ENCODE results near the gene NKD1. TPM values are rescaled to one million over a fixed set of nuclear protein-coding genes. Genes with fewer than 3 reads are reported as not detected.
A peak's percentile ranks its signal among the peaks of the same experiment; 100 is the strongest.

The NKD1 gene
- total and polyA plus RNA-seq, 3 experiments from 2014 or later: 0.45 to 1.5 (median 1.2) TPM

DNA sequence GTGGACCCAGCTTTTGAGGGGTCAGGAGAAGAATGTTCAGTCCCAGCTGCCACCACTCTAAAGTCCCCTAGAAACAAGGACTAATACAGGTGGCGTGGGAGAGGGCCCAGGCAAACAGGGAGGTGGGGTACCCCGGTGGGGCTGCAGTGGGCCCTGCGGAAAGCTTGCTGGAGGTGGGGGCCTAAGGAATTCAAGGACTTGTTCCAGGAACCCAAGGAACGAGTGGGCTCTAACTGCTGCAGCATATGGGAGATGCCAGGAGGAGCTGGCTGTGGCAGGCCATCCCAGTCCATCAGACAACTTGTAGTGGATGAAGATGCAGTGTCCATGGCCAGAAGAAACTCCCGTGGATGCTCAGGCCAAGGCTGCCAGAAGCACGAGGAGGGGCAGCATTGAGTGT is 122.3 kb downstream of the NKD1 start:
- H3K27ac ChIP-seq (ENCODE audit: low read depth, low read length): no peak overlapping the region
- Mint-ChIP-seq H3K4me3 (no peak overlapping the region), H3K36me3 (peaks cover 34 to 70% (median 38%) of the 10 kb centered on the region in 3 donors), H3K9me3 (peaks cover 7 to 28% (median 20%) of the 10 kb centered on the region in 5 donors), H3K27ac (peak overlapping the region in 5 of 8 donors; percentile 3 to 92 (median 64)), H3K4me1 (peaks cover 26 to 35% (median 33%) of the 10 kb centered on the region in 3 donors), H3K27me3 (no peaks in the 10 kb centered on the region)
- peaks cover 21% of the 10 kb centered on the region for H3K4me1 ChIP-seq (ENCODE audit: insufficient read depth, low read length)
- no peak overlapping the region for H3K4me3 ChIP-seq (ENCODE audit: low read length)
- ChIA-PET CTCF (interaction anchor here (0.5 to 6.1 kb wide), 7 partner anchors 10 to 135 kb away, joined by 3 to 79 read pairs (median 11); partner anchors contain the start of genes CYLD and SNX20), POLR2A (no interaction called here)
- H3K36me3 ChIP-seq (ENCODE audit: insufficient read depth, low read length): peaks cover 37% of the 10 kb centered on the region
- H3K27me3 ChIP-seq (ENCODE audit: insufficient read depth, low read length, poor library complexity, severe bottlenecking): no peaks in the 10 kb centered on the region
- peaks cover 15% of the 10 kb centered on the region for H3K9me3 ChIP-seq (ENCODE audit: low read length)
- no peak for DNase-seq

GRCh38 chr16:50671644-50672260 is 123.6 kb downstream of the NKD1 start:
- Histone ChIP-seq H3K36me3 (ENCODE audit: insufficient read depth, low read length) (peaks cover 43% of the 10 kb centered on the region), H3K4me1 (ENCODE audit: insufficient read depth, low read length) (peaks cover 14% of the 10 kb centered on the region), H3K27me3 (ENCODE audit: insufficient read depth, low read length, poor library complexity, severe bottlenecking) (no peaks in the 10 kb centered on the region), H3K9me3 (ENCODE audit: low read length) (peaks cover 15% of the 10 kb centered on the region), H3K4me3 (ENCODE audit: low read length) (no peak overlapping the region), H3K27ac (ENCODE audit: low read depth, low read length) (no peak overlapping the region)
- ChIA-PET POLR2A (interaction anchor here (0.5 to 1.2 kb wide), 3 partner anchors 9 to 111 kb away, joined by 4 to 7 read pairs (median 4); partner anchors contain the start of gene SNX20), CTCF (interaction anchor here (0.8 to 4.6 kb wide), 17 partner anchors 9 to 647 kb away, joined by 3 to 26 read pairs (median 5); partner anchors contain the start of genes CNEP1R1, CYLD and SNX20)
- peaks cover 19 to 32% (median 31%) of the 10 kb centered on the region in 3 donors for H3K4me1 Mint-ChIP-seq
- H3K9me3 Mint-ChIP-seq: peaks cover 7 to 28% (median 20%) of the 10 kb centered on the region in 5 donors
- DNase-seq: peak in 3 of 5 donors; percentile 21 to 31 (median 22)
- H3K27ac Mint-ChIP-seq: peak overlapping the region in 7 of 8 donors; percentile 4 to 91 (median 56)
- H3K36me3 Mint-ChIP-seq: peaks cover 42 to 83% (median 51%) of the 10 kb centered on the region in 3 donors
- no peaks in the 10 kb centered on the region for H3K27me3 Mint-ChIP-seq
- peak overlapping the region in 1 of 7 donors; percentile 5 for H3K4me3 Mint-ChIP-seq

GRCh38 chr16:50673496-50674275 is 125.5 kb downstream of the NKD1 start:
- H3K27ac ChIP-seq (ENCODE audit: low read depth, low read length): no peak overlapping the region
- CTCF ChIA-PET: interaction anchor here (1.5 to 8.9 kb wide), 7 partner anchors 8 to 649 kb away, joined by 3 to 116 read pairs (median 6); partner anchors contain the start of gene CNEP1R1
- H3K36me3 ChIP-seq (ENCODE audit: insufficient read depth, low read length): peaks cover 57% of the 10 kb centered on the region
- H3K36me3 Mint-ChIP-seq: peaks cover 45 to 94% (median 52%) of the 10 kb centered on the region in 3 donors
- H3K27ac Mint-ChIP-seq: peak overlapping the region in 1 of 8 donors; percentile 74
- POLR2A ChIA-PET: interaction anchor here (0.9 kb wide), 1 partner anchor 12 kb away, joined by 3 read pairs; no protein-coding TSS in a partner anchor
- no peak overlapping the region for H3K4me3 ChIP-seq (ENCODE audit: low read length)
- H3K4me1 Mint-ChIP-seq: peaks cover 20 to 34% (median 31%) of the 10 kb centered on the region in 3 donors
- peaks cover 24% of the 10 kb centered on the region for H3K4me1 ChIP-seq (ENCODE audit: insufficient read depth, low read length)
- no peak overlapping the region for H3K4me3 Mint-ChIP-seq
- H3K27me3 Mint-ChIP-seq: no peaks in the 10 kb centered on the region
- peaks cover 7 to 28% (median 20%) of the 10 kb centered on the region in 5 donors for H3K9me3 Mint-ChIP-seq
- no peak for DNase-seq
- H3K27me3 ChIP-seq (ENCODE audit: insufficient read depth, low read length, poor library complexity, severe bottlenecking): no peaks in the 10 kb centered on the region
- H3K9me3 ChIP-seq (ENCODE audit: low read length): peaks cover 15% of the 10 kb centered on the region

- H3K27ac ChIP-seq (ENCODE audit: low read depth, low read length): no peak overlapping the region
- H3K36me3 ChIP-seq (ENCODE audit: insufficient read depth, low read length): peaks cover 62% of the 10 kb centered on the region
- H3K4me1 Mint-ChIP-seq: peaks cover 31 to 42% (median 41%) of the 10 kb centered on the region in 3 donors
- ChIA-PET CTCF (interaction anchor here (1.0 to 8.9 kb wide), 6 partner anchors 9 to 131 kb away, joined by 3 to 116 read pairs (median 6); no protein-coding TSS in a partner anchor), POLR2A (interaction anchor here (0.7 to 1.1 kb wide), 2 partner anchors 9 to 72 kb away, joined by 3 read pairs; no protein-coding TSS in a partner anchor)
- H3K4me1 ChIP-seq (ENCODE audit: insufficient read depth, low read length): peaks cover 36% of the 10 kb centered on the region
- H3K4me3 Mint-ChIP-seq: peak overlapping the region in 2 of 7 donors; percentile 57 to 58
- no peaks in the 10 kb centered on the region for H3K27me3 Mint-ChIP-seq
- no peak overlapping the region for H3K4me3 ChIP-seq (ENCODE audit: low read length)
- H3K9me3 Mint-ChIP-seq: peaks cover 7 to 28% (median 20%) of the 10 kb centered on the region in 5 donors
- H3K36me3 Mint-ChIP-seq: peaks cover 48 to 95% (median 52%) of the 10 kb centered on the region in 3 donors
- DNase-seq: no peak
- H3K27me3 ChIP-seq (ENCODE audit: insufficient read depth, low read length, poor library complexity, severe bottlenecking): no peaks in the 10 kb centered on the region
- H3K27ac Mint-ChIP-seq: peak overlapping the region in 3 of 8 donors; percentile 35 to 82 (median 71)
- H3K9me3 ChIP-seq (ENCODE audit: low read length): peaks cover 15% of the 10 kb centered on the region
Observed at GRCh38 chr16:50674831-50675230, 126.6 kb downstream of the NKD1 start.

DNA sequence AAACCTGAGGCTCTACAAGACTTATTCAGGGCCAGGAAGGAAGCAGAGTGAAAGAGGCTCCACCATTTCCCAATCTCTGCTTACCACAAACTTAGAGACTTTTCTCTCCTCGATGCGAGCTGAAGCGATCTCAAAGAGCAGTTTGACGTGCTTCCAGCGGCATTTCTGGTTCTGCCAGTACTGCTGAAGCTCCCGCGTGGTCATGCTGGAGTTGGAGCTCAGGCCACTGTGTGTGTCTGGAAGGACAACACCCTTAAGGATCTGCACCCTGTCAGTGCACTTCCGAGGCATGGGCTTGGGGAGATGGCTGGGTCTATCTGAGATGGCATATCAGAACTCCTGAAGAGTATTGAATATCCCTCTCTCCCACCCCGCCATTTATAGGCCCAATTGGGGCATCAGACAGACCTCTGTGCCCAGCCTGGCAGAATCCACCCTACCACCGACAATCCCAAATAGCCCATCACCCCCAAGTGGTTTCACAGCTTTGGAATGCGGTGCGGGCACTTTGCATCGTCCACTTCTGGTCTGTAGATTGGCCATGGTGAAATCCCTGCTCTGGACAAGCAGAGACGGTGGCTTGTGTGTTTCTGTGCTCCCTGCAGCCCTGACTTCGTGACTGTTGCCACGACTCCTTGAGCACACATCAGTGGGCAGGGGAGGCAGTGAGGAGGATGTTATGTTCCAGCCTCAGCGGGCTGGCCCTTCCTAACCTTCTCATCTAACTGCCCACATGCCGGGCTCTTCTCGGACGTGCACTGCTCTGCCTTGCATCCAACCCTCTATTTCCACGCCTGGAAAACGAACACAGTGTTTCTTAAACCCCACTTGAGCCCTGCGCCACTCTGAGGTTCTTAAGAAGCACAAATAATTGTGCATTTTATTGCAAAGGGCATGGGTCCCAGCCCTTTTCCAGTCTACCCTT is 127.8 kb downstream of the NKD1 start:
- Histone ChIP-seq H3K27ac (ENCODE audit: low read depth, low read length) (no peak overlapping the region), H3K9me3 (ENCODE audit: low read length) (peaks cover 15% of the 10 kb centered on the region), H3K36me3 (ENCODE audit: insufficient read depth, low read length) (peaks cover 62% of the 10 kb centered on the region), H3K4me1 (ENCODE audit: insufficient read depth, low read length) (peaks cover 43% of the 10 kb centered on the region), H3K27me3 (ENCODE audit: insufficient read depth, low read length, poor library complexity, severe bottlenecking) (no peaks in the 10 kb centered on the region), H3K4me3 (ENCODE audit: low read length) (no peak overlapping the region)
- no peaks in the 10 kb centered on the region for H3K27me3 Mint-ChIP-seq
- H3K27ac Mint-ChIP-seq: peak overlapping the region in 6 of 8 donors; percentile 28 to 90 (median 64)
- no peak for DNase-seq
- CTCF ChIA-PET: interaction anchor here (1.0 to 8.9 kb wide), 5 partner anchors 9 to 130 kb away, joined by 3 to 116 read pairs (median 10); no protein-coding TSS in a partner anchor
- H3K36me3 Mint-ChIP-seq: peaks cover 48 to 93% (median 52%) of the 10 kb centered on the region in 3 donors
- H3K4me1 Mint-ChIP-seq: peaks cover 36 to 49% (median 48%) of the 10 kb centered on the region in 3 donors
- peaks cover 7 to 28% (median 20%) of the 10 kb centered on the region in 5 donors for H3K9me3 Mint-ChIP-seq
- POLR2A ChIA-PET: interaction anchor here (1.1 kb wide), 1 partner anchor 11 kb away, joined by 3 read pairs; no protein-coding TSS in a partner anchor
- H3K4me3 Mint-ChIP-seq: peak overlapping the region in 1 of 7 donors; percentile 55

DNA sequence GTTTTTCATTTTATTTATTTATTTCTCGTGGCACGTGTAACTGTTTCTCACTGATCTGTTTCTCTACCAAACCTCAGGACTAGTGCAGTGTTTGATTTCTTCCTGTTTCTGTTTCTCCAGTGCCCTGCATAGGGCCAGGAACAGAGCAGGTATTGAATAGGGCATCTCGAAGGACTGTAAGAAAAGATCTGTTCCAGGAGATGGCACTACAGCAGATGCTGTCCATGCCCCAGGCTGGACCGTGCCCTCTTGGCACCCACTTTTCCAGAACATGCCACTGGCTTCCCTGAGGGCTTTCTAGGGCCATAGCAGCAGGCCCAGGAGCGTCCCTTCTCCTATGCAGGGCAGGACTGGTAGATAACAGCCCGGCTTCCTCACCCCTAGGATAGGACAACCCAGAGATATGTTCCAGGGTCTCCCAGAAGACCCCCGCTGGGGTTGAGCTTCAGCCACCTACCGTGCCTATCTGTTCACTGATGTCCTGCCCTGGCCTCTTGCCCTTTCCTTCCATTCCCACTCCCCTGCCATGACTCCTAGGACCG is 128.6 kb downstream of the NKD1 start:
- Histone ChIP-seq H3K27me3 (ENCODE audit: insufficient read depth, low read length, poor library complexity, severe bottlenecking) (no peaks in the 10 kb centered on the region), H3K9me3 (ENCODE audit: low read length) (peaks cover 13% of the 10 kb centered on the region), H3K27ac (ENCODE audit: low read depth, low read length) (no peak overlapping the region), H3K4me1 (ENCODE audit: insufficient read depth, low read length) (peaks cover 49% of the 10 kb centered on the region), H3K36me3 (ENCODE audit: insufficient read depth, low read length) (peaks cover 57% of the 10 kb centered on the region), H3K4me3 (ENCODE audit: low read length) (no peak overlapping the region)
- no peak for DNase-seq
- H3K4me3 Mint-ChIP-seq: peak overlapping the region in 1 of 7 donors; percentile 55
- peaks cover 41 to 88% (median 46%) of the 10 kb centered on the region in 3 donors for H3K36me3 Mint-ChIP-seq
- ChIA-PET POLR2A (no interaction called here), CTCF (interaction anchor here (1.7 to 8.9 kb wide), 3 partner anchors 10 to 70 kb away, joined by 5 to 116 read pairs (median 10); no protein-coding TSS in a partner anchor)
- peak overlapping the region; percentile 70 to 97 (median 88) for H3K27ac Mint-ChIP-seq
- peaks cover 40 to 50% (median 50%) of the 10 kb centered on the region in 3 donors for H3K4me1 Mint-ChIP-seq
- no peaks in the 10 kb centered on the region for H3K27me3 Mint-ChIP-seq
- H3K9me3 Mint-ChIP-seq: peaks cover 2 to 23% (median 15%) of the 10 kb centered on the region in 5 donors

Measured in CD8-positive, alpha-beta memory T cell (primary cell).